Stimulated activated CD8-positive, alpha-beta memory T cell treated with anti-CD3 and anti-CD28 coated beads, Interleukin-15, amount 100 ng/mL, for 48 hours (primary cell): ENCODE data around the gene CHCHD1.
"Not testable (repeated sequence)": the region's sequence is repeated elsewhere in the genome, so short reads cannot be mapped to it uniquely, and the experiment has no call there.

Experiments
- DNase-seq, 2 donors: peaks; one replicate each; pipeline ENCODE4 v3.0.0-alpha.2; 2020; ENCODE audit warnings: low read depth in 2 of 2

CHCHD1 gene

DNA sequence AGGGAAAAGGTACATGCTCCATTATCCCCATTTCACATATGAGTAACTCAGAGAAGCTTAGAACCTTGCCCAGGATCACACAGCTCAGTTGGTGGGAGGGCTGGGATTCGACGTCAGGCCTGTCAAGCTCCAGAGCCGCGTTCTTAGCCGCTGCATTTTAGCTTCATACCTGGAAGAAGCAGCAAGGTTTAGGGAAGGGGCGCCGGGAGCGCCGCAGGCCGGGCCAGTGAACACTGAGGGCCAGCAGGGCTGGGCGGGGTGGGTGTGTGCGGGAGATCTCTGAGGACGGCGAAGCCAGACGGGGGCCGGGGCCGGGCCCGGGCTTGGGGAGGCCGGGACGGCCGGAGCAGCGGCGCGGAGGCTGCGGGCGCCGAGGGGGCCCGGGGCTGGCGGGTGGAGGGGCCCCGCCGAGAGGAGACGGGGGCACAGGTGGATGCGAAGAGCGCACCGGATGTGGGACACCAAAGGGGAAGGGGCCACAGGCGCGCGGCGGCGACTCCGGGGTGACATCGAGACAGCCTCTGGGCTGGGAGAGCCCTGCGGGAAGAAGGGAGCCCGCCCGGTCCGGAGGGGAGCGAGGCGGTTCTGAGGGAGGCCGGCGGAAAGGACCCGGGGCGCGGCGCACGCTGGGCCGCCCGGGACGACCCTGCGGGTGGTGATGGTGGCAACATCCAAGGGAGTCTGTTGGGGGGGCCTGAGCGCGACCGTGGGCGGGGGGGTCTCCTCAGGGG, 29.1 kb downstream of the CHCHD1 start:
- peak; percentile 31 to 34 for DNase-seq

GRCh38 chr10:73812657-73813056, 30.8 kb downstream of the CHCHD1 start:
- no peak for DNase-seq

- DNase-seq = no peak
These were observed 31.5 kb downstream of the CHCHD1 start for GRCh38 chr10:73813333-73813732.

DNA sequence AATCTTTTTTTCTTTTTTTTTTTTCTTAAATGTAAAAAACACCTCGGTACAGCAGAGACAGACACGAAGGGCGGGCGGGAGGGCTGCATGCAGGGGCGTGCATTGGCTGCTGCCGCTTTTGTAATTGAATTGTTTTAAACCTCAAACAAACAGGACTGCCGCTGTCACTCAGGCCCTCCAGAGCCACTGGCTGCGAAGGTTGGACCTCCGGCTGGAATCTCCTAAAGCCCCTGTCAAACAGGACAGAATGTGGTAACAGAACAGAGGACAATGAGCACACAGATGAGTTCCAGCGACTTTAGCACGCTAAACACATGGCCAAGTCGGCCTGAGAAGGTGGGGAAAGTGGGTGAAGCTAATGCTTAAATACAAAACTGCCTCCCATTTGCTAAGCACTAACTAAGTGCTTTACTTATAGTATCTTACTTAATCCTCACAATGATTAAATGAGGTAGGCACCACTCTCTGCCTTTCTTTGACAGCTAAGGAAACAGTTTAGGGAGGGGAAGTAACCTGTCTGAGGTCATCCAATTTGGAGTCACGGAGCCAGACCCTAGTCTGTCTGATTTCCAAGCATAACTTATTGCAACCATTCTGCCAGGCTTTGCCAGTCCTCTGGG, 32.5 kb downstream of the CHCHD1 start:
- DNase-seq = no peak

DNA sequence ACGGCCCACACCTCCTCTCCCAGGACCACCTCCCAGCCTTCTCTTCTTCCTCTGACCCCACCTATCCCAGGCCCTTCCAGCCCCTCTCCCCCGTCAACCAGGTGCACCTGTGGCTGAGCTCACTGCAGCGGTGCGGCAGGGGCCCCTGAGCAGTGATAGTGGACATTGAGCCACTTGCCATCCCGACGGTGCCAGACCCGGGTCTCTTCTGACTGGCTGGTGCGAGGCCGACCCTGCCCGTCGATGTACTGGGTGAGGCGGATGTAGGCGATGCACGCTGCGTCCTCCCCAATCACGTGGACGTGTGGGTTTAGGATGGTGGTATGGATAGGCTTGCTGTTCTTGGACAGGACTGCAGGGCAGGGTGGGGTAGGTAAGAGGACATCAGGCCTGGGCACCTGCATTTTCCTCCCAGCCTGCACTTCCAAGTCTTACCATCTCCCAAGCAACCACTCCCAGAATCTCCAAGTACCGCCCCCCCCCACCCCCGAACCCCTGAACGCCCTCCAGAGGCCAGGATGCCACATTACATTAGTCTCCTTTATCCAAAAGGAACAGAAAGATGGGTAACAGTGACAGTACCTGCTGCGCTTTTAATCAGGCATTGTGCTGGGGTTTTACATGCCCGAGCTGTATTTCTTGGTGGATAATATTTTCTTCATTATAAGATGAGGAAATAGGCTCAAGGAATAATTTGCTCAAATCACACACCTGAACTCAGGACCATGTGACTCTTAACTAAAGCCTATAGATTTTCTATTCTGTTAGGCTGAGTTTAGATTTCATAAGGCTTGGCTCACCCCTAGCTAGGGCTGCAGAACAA, 33.3 kb downstream of the CHCHD1 start:
- no peak for DNase-seq

DNA sequence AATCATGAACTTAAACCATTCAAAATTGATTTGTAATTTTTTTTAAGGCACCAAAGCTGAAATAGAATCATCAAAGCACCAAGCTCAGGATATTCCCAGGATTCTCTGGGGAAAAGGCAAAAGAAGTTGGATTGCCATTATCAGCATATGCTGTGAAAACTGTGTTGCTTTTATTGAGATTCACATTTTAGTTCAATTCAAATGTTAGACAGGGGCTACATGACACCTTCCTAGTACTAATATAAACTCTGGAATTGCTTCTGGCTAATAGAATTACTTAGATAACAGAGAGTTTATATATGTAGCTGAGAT, 33.8 kb downstream of the CHCHD1 start:
- no peak for DNase-seq

DNA sequence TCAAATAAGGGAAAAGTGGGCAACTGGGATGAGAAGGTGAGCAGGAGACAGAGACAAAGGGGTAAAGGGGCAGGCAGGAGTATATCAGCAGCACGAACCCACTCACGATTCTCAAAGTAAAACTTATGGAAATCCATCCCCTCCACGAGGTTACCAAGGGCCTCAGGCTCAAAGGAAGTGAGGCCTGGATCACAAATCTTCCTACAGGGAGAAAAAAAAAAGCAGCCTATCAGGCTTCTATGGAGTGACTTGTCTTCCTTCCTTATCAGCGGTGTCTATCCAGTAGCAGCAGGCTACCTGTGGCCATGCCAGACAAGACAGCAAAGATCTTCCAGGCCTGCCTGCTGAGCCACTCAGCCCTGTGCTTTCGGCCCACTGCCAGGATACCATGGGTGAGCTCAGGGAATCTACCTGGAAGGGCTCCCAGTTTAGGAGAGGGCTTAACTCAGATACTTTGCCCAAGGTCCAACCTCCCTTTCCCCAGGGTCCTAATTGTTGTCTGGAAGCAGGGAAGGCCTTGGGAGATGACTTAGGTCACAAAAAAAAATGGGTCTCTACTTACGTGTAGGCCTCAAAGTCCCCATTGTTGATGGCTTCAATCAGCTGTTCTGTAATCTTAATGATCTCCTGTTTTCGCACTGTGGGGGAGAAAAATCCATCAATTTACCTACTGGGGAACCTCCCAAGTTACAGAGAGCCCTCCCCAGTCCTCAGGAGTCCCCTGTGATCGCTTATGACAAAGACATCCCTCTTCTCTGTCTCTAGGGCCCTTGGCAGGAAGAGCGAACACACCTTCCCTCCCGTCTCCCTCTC, 35.3 kb downstream of the CHCHD1 start:
- DNase-seq = no peak

GRCh38 chr10:73817826-73818225, 36.0 kb downstream of the CHCHD1 start:
- DNase-seq = no peak

DNA sequence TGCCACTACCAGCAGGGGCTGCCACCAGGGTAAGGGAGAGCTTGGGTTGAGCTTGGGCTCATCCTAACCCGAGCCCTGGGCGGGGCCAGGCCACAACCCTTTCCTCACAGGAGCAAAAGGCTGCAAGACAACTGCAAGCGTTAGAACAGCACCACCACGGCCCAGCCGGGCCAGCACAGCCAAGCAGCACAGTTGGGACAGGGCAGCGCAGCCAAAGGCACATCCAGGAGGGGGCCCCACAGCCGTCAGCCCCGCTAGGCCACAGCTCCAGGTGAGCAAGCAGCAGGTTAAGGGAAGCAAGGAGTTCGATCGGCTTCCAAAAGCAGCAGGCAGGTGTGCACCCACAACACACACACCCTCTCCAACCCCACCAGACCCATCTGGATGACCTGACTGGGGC, 36.6 kb downstream of the CHCHD1 start:
- DNase-seq = no peak

GRCh38 chr10:73819081-73819480, 37.2 kb downstream of the CHCHD1 start:
- no peak for DNase-seq

DNA sequence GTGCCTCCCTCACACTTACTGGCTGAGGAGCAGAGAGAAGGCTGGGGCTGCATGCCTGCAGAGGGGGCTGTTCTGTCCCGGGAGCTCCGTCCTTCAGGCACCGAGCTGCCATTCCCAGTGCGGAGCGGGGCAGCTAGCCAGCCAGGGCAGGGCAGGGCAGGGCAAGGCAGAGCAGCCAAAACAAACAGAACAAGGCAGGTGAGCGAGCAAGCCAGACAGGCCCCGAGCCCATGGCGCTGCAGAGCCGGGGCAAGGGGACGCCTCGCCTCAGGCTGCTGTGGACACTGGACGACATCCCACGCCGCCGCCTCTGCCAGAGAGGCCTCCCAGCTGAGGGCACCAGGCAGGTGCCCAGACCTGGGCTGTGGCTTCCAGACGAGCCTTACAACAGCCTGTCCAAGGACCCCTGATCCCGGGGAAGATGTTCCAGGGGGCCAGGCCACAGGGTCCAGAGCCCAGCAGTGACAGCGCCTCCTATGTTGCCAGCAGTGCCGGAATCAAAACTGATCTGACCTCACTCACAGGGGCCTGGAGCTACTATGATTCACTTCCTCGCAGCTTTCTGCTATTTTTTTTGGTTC, 37.8 kb downstream of the CHCHD1 start:
- DNase-seq = no peak

GRCh38 chr10:73823391-73823790, 41.5 kb downstream of the CHCHD1 start:
- no peak for DNase-seq

GRCh38 chr10:73824146-73824725, 42.4 kb downstream of the CHCHD1 start:
- no peak for DNase-seq

- no peak for DNase-seq
These were observed 45.7 kb downstream of the CHCHD1 start for GRCh38 chr10:73827346-73828089.

DNA sequence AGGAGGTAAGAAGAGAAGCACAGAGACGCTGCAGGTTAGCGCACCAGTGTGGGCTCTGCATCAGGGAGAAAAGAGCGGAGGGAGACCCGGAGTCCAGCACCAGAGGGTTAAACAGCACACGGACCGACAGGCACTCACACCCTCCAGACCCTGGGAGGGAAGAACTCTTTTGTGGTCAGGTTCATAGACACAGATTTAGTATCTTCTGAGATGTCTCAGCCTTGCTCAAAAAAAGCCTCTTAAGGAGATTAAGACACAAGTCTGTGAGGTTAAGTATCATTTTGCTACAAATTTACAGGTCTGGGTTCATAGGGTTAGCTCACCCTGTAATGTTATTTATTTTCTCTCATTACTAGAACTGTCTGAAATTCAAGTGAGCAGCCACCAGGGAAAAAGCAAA, 46.3 kb downstream of the CHCHD1 start:
- no peak for DNase-seq

- DNase-seq = not testable (repeated sequence)
These were observed 47.2 kb downstream of the CHCHD1 start for GRCh38 chr10:73829090-73829489.
